ENCODE measurements around the gene NPAT.
"Not testable (repeated sequence)": the region's sequence is repeated elsewhere in the genome, so short reads cannot be mapped to it uniquely, and the experiment has no call there.

NPAT gene

DNA sequence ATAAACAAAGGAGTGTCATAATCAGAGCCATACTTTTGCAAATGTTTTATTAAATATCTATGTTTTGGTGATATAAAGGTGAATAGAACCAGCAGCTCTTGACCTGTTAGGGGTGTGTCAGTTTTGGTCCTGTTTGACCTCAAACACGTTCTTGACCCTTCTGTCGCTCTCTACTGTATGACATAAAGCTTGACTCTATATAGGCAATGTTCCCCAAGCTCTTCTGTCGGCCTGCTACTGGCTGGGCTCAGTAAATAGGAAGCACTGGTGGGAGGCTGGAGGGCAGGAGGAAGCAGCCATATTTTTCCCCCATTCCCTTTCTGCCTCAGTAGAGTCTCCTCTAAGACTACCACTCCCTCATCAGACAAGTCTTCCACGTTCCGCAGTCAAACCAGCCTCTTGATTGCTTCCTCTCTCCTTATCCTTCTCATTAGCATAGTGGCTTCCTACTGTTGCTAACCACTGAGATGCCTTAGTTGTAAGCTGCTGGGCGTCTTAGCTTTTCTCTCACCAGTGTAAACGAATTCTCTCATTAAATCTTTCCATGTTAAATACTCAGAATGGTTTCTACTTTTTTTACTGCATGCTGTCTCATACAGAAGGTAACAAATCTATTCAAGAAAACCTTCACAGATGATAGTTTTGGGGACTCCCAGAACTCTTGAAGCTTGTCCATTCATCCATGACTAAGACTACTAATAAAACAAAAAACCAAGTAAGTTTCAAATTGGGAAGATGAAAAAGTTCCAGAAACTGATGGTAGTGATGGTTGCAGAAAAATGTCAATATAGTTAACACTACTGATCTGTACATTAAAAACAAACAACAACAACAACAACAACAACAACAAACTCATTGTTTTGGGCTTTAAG is 3.3 kb downstream of the NPAT start:
- DNase-seq (ENCODE audit: low spot score) = no peak

- no peak for DNase-seq (ENCODE audit: low spot score)
Observed at GRCh38 chr11:108218455-108218854, 4.0 kb downstream of the NPAT start.

DNA sequence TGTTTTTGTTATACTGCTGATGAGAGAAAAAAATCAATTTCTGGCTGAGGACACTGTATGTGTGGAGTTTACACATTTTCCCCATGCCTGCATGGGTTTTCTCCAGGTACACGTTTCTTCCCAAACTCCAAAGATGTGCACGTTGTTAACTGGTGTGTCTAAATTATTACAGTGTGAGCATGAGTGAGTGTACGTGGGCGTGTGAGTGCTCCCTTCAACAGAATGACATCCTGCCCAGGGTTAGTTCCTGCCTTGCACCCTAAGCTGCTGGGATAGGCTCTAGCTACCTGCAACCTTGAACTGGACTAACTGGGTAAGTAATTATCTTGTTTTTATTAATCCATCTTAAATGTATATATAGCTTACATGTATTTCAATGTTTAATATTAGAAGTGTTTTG is 5.5 kb downstream of the NPAT start:
- no peak for DNase-seq (ENCODE audit: low spot score)

DNA sequence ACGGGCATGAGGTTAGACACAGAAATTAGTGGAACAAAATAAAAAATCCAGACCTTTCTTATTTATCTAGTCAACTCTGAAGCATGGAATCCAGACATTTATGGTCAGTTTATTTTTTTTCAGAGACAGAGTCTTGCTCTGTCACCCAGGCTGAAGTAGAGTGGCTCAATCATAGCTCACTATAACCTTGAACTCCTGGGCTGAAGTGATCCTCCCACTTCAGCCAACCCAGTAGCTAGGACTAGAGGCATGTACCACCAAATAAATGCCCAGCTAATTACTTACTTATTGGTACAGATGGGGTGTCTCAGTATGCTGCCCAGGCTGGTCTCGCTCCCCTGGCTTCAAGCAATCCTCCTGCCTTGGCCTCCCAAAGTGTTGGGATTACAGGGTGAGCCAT is 8.7 kb downstream of the NPAT start:
- DNase-seq (ENCODE audit: low spot score) = no peak

- no peak for DNase-seq (ENCODE audit: low spot score)
Observed at GRCh38 chr11:108210441-108210840, 12.0 kb downstream of the NPAT start.

DNA sequence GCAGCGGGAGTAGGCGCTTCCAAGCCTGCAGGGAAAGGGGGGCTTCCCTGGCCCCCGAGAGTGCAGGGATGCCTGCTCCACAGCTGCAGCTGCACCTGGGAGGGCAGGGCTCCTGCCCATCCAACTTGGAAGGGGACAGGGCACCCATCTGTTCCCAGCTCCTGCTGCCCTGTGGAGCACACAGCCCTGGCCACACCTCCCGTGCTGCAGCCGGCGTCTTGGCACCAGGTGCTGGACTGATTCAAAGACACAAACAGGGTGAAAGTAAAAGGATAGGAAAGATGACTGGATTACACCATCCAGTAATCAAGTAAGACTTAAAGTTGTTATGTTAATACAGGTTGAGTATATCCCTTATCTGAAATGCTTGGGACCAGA is 14.8 kb downstream of the NPAT start:
- DNase-seq (ENCODE audit: low spot score) = no peak

GRCh38 chr11:108206969-108207682 is 15.3 kb downstream of the NPAT start:
- DNase-seq (ENCODE audit: low spot score) = no peak

- DNase-seq (ENCODE audit: low spot score) = no peak
Observed at GRCh38 chr11:108206171-108206570, 16.3 kb downstream of the NPAT start.

GRCh38 chr11:108204929-108205499 is 17.4 kb downstream of the NPAT start:
- no peak for DNase-seq (ENCODE audit: low spot score)

DNA sequence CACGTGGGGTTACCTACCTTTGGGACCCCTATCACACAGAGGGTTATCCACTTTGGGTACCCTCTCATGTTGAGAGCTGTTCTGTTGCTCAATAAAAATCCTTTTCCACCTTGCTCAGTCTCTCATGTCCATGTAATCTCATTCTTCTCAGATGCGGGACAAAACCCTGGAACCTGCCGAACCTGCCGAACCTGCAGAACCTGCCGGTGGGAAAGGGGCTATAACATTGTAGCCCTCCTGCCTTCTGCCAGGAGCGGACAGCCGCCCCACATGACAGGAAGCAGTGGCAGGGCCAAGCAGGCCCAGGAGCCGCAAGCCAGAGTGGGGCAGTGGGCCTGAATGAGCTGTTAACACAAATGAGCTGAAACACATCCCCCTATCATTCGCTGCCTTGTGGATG is 18.1 kb downstream of the NPAT start:
- DNase-seq (ENCODE audit: low spot score) = no peak

- DNase-seq (ENCODE audit: low spot score) = no peak
Observed at GRCh38 chr11:108203075-108203474, 19.4 kb downstream of the NPAT start.

GRCh38 chr11:108199446-108200321 is 22.8 kb downstream of the NPAT start:
- no peak for DNase-seq (ENCODE audit: low spot score)

DNA sequence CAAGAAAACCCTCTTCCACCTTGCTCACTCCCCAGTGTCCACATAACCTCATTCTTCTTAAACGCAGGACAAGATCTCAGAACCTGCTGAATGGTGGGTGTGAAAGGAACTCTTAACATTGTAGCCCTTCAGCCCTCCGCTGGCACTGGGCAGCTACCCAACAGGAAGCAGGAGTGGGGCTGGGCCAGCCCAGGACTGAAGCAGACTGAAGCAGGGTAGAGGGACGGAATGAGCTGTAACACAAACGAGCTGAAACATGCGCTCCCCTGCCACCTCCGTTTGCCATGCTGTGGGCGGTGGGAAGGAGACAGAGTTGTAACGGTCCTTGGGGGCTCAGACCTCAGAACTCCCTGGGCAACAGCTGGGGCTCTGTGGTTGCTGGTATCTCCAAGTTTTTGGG is 23.6 kb downstream of the NPAT start:
- no peak for DNase-seq (ENCODE audit: low spot score)

DNA sequence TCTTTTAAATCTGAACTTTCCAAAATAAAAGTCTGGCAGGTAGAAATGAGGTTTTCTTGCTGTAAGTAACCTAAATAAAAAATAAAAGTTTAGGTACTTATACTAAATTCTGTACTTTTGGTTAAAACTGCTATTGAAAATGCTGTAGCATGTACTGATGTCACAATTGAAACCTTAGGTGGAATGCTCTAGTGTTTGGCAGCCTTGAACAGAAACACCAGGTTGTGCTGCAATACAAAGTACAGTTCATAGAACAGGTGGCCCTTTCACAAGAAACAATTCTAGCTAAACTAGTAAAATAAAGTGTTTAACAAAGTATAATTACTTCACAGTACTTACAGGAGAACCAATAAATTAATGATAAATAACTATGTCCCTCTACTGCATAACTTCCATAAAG is 25.1 kb downstream of the NPAT start:
- DNase-seq (ENCODE audit: low spot score) = no peak

DNA sequence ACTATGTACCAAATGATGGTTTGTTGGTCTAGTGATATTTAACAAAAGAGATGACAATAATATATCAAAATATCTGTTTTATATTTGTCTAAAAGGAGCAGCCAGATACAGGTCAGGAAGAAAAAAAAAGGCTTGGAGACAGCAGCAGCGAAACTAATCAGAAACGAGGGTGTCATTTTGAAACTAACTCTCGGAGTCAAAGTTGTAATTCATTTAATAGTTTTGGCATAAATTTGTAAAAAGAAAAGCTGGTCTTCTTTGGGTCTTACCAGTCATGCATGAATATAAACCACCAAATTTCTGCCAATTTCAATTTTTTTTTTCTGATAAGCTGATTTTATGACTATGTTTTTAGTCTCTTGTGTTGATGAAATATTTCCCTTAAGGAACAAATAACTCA is 25.5 kb downstream of the NPAT start:
- no peak for DNase-seq (ENCODE audit: low spot score)

DNA sequence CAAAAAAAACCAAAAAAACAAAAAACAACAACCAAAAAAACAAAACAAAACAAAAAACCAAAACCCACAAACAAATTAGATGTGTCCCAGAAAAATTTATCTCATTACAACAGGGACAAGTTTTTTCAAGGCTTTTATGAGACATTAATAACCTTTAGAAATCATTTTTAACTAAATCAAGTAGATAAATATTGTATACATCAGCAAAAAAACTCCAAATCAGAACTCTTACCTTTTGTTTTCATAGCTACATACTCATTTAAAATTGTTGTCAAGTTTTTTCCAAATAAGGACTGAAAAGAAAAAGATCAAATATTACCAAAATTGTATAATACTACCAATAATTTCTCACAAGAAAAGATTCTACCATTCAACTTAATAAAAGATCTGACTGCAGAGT is 28.7 kb downstream of the NPAT start:
- no peak for DNase-seq (ENCODE audit: low spot score)

DNA sequence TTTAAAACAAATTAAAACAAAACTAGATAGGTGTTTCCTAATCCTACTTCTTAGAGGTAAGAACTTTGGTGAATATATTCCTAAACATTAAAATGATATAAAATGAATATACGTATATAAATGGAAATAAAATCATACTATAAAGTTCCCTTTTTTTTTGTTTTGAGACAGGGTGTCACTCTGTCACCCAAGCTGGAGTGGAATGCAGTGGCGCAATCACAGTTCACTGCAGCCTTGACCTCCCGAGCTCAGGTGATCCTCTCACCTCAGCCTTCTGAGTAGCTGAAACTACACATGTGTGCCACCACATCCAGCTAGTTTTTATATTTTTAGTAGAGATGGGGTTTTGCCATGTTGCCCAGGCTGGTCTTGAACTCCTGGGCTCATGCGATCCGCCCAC is 44.9 kb downstream of the NPAT start:
- no peak for DNase-seq (ENCODE audit: low spot score)

GRCh38 chr11:108170184-108170583 is 52.3 kb downstream of the NPAT start:
- DNase-seq (ENCODE audit: low spot score) = no peak

DNA sequence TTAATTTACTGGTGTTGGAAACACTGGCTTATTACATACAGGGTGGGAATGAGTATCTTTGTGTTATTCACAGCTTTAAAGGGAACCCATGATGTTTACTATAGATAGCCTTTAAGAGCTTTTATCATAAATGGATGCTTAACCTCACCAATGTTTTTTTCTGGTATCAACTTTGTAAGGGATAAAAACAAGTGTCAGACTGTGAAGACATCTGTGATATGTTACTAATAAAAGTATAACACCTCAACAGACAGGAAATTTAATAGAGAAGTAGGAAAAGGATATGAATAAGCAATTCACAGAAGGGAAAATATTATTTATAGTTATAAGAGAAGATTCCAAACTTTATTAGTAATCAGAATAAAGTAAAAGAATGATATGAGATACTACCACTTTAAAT is 54.8 kb downstream of the NPAT start:
- DNase-seq (ENCODE audit: low spot score) = no peak

- not testable (repeated sequence) for DNase-seq (ENCODE audit: low spot score)
Observed at GRCh38 chr11:108162878-108163277, 59.6 kb downstream of the NPAT start.

DNA sequence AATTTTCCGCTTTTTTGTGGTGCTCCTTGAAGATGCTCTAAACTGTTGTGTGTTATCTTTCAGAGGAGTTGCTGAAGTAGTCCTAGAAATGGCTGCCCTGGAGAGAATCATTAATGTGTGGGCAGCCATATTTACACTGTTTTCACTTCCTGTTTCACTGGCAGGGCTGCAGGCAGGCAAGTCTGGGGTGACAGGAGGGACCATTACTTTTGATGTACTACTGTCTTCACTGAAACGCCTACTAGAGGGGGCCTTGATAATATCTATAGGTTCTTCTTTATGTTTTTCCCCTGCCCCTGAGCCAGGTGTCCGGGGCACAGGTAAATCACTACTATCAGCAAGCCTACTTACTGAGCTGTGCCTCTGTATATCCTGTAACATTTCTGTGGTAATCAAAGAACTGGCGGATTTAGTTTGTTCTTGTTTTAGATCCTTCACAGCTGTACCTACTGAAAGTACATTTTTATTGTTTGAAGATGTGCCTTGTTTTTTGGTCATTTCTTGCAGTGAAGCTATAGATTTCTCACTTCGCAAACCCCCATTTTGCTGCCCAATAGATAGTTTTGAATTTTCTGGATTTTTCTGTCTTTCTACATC is 61.4 kb downstream of the NPAT start:
- no peak for DNase-seq (ENCODE audit: low spot score)

DNA sequence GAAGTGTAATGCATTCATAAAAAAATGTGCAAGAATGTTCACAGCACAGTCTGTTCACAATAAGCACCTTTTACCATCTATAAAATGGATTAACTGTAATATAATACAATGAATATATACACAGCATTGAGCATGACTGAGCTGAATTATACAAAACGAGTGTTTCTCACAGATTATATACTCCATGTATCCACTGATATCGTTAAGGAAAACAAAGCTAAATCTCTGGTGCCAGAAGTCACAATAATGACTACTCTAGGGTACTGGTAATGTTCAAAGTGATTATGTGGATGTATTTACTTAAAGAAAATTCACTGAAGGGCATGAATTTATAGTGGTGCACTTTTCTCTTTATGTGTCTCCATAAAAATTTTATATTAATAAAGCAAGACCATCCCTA is 67.8 kb downstream of the NPAT start:
- DNase-seq (ENCODE audit: low spot score) = no peak

Data from left forelimb (tissue), 1 donor.